Measurements from ENCODE around the gene FGFR3. TPM values are rescaled to one million over a fixed set of nuclear protein-coding genes. Genes with fewer than 3 reads are reported as not detected.

FGFR3 gene
- total and polyA plus RNA-seq, 2 of the 8 experiments (the other 6 are each of a cell fraction or from before 2014, with no cell fraction given), result 9.0 to 19.5 TPM

DNA sequence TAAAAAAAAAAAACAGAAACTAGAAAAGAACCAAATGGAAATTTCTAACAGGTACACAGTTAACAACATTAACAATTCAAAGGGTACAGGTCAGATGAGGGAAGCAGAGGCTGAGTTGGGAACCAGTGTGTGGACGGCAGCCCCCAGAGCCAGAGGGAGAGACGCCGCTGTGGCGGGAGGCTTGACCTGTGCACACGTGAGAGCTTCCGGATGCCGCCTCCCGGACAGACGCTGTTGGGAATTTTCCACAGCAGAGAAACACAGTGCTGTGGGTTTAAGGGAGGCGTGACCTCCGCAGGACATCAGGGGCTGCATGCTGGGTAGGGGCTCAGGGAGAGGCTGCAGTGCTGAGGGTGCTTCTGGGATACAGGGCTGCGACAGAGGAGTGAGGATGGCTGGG is 49.5 kb upstream of the FGFR3 start:
- Histone ChIP-seq H2BK120ac (replicated peaks; ENCODE audit: low read depth, low read length) (no peak overlapping the region), H3K4me2 (ENCODE audit: insufficient read depth in 1 of 2, low read depth in 2 of 2, low read length in 2 of 2) (no peak overlapping the region), H2BK5ac (ENCODE audit: low read depth, low read length) (no peak overlapping the region; the same call in 1 of the 2 replicates), H3K27ac (ENCODE audit: low read depth, low read length) (no peak overlapping the region), H3K14ac (ENCODE audit: insufficient read length) (no peak overlapping the region), H2AFZ (ENCODE audit: low read length) (no peak overlapping the region), H3K9ac (replicated peaks in 1 of 4; ENCODE audit: extremely low read depth in 1 of 4, low read depth in 3 of 4, low read length in 3 of 4) (no peak overlapping the region), H3K4ac (replicated peaks; ENCODE audit: insufficient read length, low read depth, low read length) (no peak overlapping the region), H4K20me1 (replicated peaks in 1 of 2; ENCODE audit: control insufficient read depth in 1 of 2, insufficient read depth in 2 of 2, low read length in 2 of 2) (peaks cover 8 to 9% of the 10 kb centered on the region in 2 experiments), H2BK20ac (ENCODE audit: low read length) (no peak overlapping the region), H3K79me2 (ENCODE audit: control insufficient read depth in 1 of 2, insufficient read depth in 2 of 2, low read length in 2 of 2) (no peaks in the 10 kb centered on the region), H2BK15ac (ENCODE audit: low read length) (no peak overlapping the region), H3K79me1 (ENCODE audit: low read depth, low read length) (no peaks in the 10 kb centered on the region), H3K56ac (replicated peaks; ENCODE audit: insufficient read length, low read depth, low read length) (no peak overlapping the region), H4K91ac (replicated peaks; ENCODE audit: insufficient read length, low read length) (no peak overlapping the region), H3K27me3 (replicated peaks in 1 of 4; ENCODE audit: control insufficient read depth in 3 of 4, extremely low read depth in 1 of 4, insufficient read depth in 3 of 4, low read length in 3 of 4) (peaks cover 0 to 4% (median 0%) of the 10 kb centered on the region in 4 experiments; a peak in 2 of 7 replicates), H3K23ac (ENCODE audit: insufficient read length) (no peak overlapping the region), H3K23me2 (ENCODE audit: low read depth, low read length) (no peaks in the 10 kb centered on the region), H2AK5ac (ENCODE audit: low read depth, low read length) (no peak overlapping the region), H3K18ac (ENCODE audit: extremely low read depth, low read length) (no peak overlapping the region), H4K5ac (ENCODE audit: insufficient read length, low read depth, low read length) (no peak overlapping the region), H2BK12ac (ENCODE audit: low read depth, low read length) (no peak overlapping the region), H3K36me3 (ENCODE audit: control insufficient read depth in 2 of 4, insufficient read depth in 4 of 4, low read length in 3 of 4) (peaks cover 21 to 55% (median 45%) of the 10 kb centered on the region in 4 experiments), H3K9me3 (ENCODE audit: insufficient read depth in 2 of 2, low read depth in 1 of 2, low read length in 1 of 2) (no peaks in the 10 kb centered on the region), H3K4me1 (replicated peaks in 1 of 4; ENCODE audit: control insufficient read depth in 3 of 4, insufficient read depth in 4 of 4, low read length in 3 of 4) (peaks cover 0 to 6% (median 4%) of the 10 kb centered on the region in 4 experiments; a peak in 5 of 7 replicates), H4K8ac (ENCODE audit: extremely low read depth, insufficient read depth, low read length) (no peak overlapping the region), H3K4me3 (ENCODE audit: extremely low read depth in 1 of 4, insufficient read depth in 2 of 4, low read depth in 3 of 4, low read length in 4 of 4) (no peak overlapping the region)
- TF ChIP-seq CBX8 (IDR thresholded peaks at IDR 0.05; ENCODE audit: borderline replicate concordance, low read depth, low read length), result no peak
- no peak for TF ChIP-seq CEBPB (IDR thresholded peaks at IDR 0.05; ENCODE audit: low read depth, low read length)
- no peak for TF ChIP-seq TCF12 (IDR thresholded peaks at IDR 0.05; ENCODE audit: low read depth, low read length)
- no peak for TF ChIP-seq SP1 (IDR thresholded peaks at IDR 0.05; ENCODE audit: low read depth, low read length)
- TF ChIP-seq NANOG (IDR thresholded peaks at IDR 0.05; ENCODE audit: insufficient read depth, low read depth, low read length, poor library complexity, severe bottlenecking), result no peak
- TF ChIP-seq SAP30 (IDR thresholded peaks at IDR 0.05; ENCODE audit: insufficient read depth, insufficient replicate concordance, low read length), result no peak
- no peak for TF ChIP-seq SIRT6 (IDR thresholded peaks at IDR 0.05; ENCODE audit: low read length)
- no peak for TF ChIP-seq TAF7 (optimal IDR thresholded peaks at IDR 0.05; ENCODE audit: borderline replicate concordance, low read depth, low read length)
- no peak for TF ChIP-seq SRF (IDR thresholded peaks at IDR 0.05; ENCODE audit: low read depth, low read length)
- TF ChIP-seq BCL11A (IDR thresholded peaks at IDR 0.05; ENCODE audit: low read depth in 2 of 2, low read length in 2 of 2), result no peak
- TF ChIP-seq PHF8 (conservative IDR thresholded peaks at IDR 0.05; ENCODE audit: low read depth, low read length), result no peak
- no peak for TF ChIP-seq POU5F1 (IDR thresholded peaks at IDR 0.05; ENCODE audit: low read depth, low read length)
- no peak for TF ChIP-seq TBP (IDR thresholded peaks at IDR 0.05; ENCODE audit: low read depth, low read length)
- 85% methylated on average over 12 of the region's 12 CpGs; no CpG with 5 or more reads in 1 of the 2 experiments for WGBS, 2 experiments (ENCODE audit: extremely low coverage in 1 of 2, insufficient coverage in 1 of 2, insufficient read length in 1 of 2, insufficient replicate concordance in 2 of 2, low coverage in 1 of 2, low lambda C conversion rate in 2 of 2, missing lambda C conversion rate in 1 of 2)
- ChIA-PET CTCF (ENCODE audit: partially characterized antibody) (interaction anchor here (1.1 to 52.9 kb wide), 7 partner anchors 13 to 158 kb away, joined by 3 to 2507 read pairs (median 15); partner anchors contain the start of gene FGFR3), POLR2A (ENCODE audit: partially characterized antibody) (interaction anchor here (0.7 to 5.6 kb wide), 8 partner anchors 10 to 416 kb away, joined by 3 to 38 read pairs (median 4); partner anchors contain the start of genes LETM1, TACC3 and TMEM129)
- no peak for FAIRE-seq
- no peak for DNase-seq (ENCODE audit: low read depth in 1 of 2, low spot score in 2 of 2)

Data from H1 (cell line).